NCI-H2107 (cell line): Measurements from ENCODE around the gene LIN7B.
A peak's percentile ranks its signal among the peaks of the same experiment; 100 is the strongest.
"Not testable (repeated sequence)": the region's sequence is repeated elsewhere in the genome, so short reads cannot be mapped to it uniquely, and the experiment has no call there.

Experiments used
- DNase-seq: peaks from one replicate; lab custom pipeline; 2025; lab: John Stamatoyannopoulos, UW

LIN7B gene, protein sequence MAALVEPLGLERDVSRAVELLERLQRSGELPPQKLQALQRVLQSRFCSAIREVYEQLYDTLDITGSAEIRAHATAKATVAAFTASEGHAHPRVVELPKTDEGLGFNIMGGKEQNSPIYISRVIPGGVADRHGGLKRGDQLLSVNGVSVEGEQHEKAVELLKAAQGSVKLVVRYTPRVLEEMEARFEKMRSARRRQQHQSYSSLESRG

DNA sequence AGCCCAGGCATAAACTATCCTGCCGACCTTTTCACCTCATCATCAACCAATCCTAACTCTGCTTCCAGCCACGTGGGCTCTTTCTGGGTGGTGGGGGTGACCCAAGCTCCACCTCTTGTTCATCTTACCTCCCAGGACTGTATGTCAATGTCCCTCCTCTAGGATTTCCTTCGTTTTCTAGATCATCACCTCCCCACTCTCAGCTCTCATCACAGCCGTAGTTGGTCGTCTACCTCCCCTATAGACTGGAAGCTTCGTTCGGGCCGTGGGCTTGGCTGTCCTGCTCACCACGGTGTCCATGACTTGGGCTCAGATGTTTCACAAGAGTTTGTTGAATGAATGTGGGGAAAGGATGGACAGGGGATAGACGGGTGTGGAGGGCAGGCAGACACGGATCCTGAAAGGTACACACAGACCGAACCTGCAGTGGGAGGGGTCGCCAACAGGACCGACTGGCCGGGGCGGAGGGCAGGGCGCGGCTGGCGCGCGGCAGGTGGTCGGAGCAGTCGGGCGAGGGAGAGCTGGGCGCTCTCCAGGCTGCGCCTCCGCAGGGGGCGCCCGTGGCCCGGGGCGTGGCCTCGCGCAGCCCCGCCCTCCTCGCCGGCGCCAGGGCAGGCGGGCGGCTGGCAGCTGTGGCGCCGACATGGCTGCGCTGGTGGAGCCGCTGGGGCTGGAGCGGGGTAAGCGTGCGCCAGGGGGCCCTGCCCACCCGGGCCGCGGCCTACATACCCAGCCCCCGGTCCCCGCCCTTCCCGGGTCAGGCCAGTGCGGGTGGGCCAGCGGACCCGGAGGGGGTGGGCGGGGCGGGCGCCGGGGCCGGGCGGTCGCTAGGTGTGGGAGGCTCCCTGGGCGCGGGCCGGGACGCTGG, at the start of gene LIN7B:
Gene LIN7B (plus strand): TSS at position 609 of the 868 bp plus-strand sequence. CDS start 35 bp downstream, at position 644.
- no peak for DNase-seq

DNA sequence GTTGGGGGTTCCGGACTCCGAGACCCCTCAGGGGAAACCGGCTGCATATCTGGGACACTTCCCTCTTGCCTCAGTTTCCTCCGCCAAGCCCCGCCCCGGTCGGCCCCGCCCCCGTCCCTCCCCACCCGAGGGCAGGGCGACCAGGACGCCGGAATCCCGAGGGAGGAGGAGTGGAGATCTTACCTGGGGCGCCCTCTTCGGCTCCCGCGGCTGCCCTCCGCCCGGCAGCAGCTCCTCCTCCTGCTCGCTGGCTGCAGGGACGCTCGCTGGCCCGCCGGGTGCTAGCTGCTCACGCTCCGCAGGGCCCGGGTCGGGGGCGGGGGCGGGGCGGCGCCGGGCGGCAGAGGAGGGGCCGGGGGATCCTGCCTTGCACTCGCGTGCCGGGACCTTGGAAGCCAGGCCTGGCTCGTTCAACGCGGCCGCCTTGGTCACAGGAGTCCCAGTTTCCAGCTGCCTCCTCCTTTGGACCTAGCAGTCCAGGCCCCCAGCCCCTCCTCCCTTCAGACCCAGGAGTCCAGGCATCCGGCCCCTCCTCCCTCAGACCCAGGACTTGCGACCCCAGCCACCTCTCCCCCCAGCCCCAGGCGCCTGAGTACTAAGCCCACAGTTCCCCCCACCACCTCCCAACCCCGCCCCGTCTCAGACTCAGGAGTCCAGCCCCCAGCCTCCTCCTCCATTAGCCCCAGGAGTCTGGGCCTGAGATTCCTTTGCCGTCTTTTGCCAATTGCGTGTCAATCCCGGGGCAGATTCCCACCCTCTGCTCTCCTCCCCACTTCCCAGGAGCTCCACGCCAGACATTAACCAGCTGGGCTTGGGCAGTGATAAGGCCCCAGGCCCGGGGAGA, 49.2 kb upstream of the LIN7B start, which contains the start of gene NTF4:
Gene NTF4 (minus strand): TSS at position 51 of the 844 bp plus-strand sequence. CDS start 2,821 bp downstream, outside the sequence.
- DNase-seq = no peak

DNA sequence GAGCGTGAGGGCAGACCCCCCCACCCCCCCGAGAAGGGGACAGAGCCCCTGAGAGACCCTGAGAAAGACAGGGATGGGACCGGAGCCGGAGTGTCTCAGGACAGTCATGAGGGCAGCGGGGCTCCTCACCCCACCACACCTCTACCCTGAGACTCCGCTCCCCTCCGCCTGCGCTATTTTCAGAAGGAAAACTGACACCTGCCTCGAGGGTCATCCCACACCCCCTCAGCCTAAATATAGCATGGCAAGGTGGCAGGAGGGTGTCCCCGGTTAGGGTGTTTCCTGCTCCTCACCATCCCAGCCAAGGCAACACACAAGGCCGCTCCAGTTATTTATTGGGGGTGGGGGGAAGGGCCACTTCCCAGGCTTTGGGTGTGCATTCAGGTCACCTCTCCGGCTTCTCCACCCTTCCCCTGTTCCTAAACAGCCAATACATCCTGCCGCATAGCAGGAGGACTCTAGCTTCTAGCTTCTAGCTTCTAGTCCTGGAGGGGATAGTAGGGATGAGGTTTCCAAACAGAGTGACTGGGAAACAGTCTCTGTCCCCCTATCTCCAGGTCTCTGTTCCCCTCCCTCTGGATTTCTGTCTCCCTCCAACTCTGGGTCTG, 48.2 kb upstream of the LIN7B start:
- DNase-seq = no peak

DNA sequence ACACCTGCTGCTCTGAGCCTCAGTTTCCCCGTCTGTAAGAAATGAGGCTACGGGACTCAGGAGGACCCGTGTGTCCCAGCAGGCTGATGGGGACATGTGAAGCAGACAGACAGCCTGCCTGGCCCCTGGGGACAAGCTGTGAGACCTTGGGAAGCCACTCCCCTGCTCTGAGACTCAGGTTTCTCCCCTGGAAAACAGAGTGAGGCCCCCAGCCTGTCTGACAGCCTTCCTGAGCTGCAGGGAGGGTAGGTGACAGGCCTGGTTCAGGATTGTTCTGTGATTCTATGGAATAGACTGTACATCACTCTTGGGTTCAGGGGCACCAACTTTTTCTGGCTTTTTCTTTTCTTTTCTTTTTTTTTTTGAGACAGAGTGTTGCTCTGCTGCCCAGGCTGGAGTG, 46.6 kb upstream of the LIN7B start:
- DNase-seq = no peak

DNA sequence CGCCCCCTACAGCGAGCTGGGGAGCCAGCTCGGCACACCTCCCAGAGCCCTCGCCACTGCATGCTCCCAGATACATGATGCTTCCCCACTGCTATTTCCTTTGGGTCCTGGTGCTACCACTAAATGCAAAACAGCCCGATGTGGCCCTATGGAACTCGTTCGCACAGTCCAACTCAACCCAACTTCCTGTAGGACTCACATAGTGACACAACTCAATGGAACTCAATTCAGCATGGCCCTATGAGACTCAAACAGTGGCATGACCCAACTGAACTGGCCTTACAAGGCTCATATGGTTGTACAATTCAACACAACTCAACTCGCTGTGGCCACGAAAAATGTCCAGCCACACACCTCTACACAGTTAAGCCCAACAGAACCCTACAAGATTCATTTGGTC, 45.1 kb upstream of the LIN7B start:
- DNase-seq = no peak

DNA sequence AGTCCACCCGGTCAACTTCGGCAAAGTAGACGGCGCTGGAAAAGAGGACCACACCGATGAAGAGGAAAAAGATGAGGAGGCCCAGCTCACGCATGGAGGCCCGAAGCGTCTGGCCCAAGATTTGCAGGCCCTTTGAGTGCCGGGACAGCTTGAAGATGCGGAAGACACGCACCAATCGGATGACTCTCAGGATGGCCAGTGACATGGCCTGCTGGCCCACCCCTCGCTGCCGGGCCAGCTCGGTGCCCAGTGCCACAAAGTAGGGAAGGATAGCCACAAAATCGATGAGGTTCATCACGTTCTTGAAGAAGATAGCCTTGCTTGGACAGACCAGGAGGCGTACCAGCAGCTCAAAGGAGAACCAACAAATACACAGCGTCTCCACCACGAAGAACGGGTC, 43.8 kb upstream of the LIN7B start:
- DNase-seq = no peak

DNA sequence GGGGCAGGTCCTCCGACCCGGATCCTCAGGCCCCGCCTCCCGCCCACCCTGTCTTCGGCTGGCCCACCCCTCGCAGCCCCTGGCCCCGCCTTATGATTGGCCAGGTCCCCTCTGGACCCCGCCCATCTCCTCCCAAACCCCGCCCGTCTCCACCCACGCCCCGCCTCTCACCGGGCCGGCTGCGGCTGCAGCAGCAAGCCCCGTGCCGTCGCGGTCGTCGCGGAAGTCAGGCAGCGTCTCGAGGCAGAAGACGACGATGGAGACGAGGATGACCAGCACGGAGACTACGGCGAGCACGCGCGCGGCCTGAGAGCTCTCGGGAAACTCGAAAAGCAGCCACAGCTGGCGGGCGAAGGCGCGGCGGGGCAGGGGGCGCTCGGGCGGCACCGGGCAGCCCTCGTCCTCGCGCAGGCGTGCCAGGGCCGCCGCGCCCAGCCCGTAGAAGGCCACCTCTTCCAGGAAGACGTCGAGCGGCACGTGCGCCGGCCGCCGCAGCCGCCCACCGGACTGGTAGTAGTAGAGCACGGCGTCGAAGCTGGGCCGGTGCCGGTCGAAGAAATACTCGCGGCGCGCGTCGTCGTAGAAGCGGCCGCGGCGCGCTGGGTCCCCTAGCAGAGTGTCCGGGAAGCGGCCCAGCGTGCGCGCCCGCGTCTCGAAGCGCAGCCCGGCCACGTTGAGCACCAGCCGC, 42.2 kb upstream of the LIN7B start:
- no peak for DNase-seq

DNA sequence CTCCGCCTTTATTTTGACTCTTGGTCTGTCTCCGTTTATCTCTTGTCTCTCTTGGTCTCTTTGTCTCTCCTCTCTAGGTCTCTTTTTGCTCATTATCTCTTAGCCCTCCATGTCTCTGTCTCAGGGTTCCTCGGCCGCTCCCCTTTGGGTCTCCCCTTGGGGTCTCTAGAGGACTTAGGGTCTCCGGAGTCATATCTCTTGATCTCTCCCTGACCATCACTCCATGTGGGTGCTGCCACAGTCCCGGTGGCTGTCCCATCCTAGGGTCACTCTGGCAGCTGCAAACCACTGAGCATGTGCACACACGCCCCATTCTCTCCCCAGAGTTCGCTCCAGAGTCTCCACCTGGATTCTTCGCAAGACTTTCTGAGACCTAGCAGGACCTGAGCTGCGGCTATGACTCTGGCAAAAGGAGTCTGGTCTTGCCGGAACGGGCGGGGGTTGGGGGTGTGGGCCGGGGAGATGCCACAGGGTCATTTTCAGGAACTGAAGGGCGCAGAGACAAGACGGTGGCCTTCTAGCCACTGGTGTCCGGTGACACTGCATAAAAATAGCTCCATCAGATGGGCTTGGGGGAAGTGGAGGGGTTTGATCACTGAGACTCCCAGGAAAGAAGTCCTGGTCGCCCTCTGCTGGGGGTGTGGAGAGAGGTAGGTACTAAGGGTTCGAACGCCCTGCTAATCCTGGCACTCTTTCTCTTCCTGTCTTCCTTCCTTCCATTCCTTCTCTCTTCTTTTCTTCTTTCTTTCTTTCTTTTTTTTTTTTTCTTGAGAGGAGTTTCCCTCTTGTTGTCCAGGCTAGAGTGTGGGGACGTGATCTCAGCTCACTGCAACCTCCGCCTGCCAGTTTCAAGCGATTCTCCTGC, 40.4 kb upstream of the LIN7B start:
- no peak for DNase-seq

DNA sequence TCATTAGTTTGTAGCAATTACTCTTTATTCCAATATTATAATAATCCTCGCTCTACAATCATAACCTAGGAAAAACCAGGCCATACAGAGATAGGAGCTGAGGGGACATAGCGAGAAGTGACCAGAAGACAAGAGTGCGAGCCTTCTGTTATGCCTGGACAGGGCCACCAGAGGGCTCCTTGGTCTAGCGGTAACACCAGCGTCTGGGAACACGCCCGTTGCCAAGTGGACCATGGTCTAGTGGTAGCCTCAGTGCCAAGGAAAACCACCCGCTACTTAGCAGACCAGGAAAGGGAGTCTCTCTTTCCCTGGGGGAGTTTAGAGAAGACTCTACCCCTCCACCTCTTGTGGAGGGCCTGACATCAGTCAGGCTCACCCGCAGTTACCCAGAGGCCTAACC, 39.3 kb upstream of the LIN7B start:
- not testable (repeated sequence) for DNase-seq

DNA sequence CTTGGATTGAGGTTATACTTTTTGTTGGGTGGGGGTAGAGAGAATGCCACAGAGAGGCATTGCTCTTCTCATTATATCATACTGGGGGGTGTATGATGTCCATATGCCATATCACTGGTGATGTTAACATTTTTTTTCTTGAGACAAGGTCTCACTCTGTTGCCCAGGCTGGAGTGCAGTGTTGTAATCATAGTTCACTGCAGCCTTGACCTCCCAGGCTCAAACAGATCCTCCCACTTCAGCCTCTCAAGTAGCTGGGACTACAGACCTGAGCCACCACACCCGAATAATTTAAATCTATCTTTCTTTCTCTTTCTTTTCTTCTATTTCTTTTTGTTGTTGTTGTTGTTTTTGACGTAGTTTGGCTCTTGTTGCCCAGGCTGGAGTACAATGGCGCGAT, 33.8 kb upstream of the LIN7B start:
- no peak for DNase-seq

DNA sequence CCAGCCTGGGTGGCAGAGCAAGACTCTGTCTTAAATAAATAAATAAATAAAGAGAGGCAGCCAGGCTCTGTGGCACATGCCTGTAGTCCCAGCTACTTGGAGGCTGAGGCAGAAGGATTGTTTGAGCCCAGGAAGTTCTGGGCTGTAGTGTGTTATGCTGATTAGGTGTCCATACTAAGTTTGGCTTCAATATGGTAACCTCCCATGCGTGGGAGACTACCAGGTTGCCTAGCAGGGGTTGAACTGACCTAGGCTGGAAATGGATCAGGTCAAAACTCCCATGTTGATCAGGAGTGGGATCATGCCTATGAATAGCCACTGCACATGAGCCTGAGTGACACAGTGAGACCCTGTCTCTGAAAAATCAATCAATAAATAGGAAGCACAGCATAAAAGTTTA, 32.9 kb upstream of the LIN7B start:
- no peak for DNase-seq

DNA sequence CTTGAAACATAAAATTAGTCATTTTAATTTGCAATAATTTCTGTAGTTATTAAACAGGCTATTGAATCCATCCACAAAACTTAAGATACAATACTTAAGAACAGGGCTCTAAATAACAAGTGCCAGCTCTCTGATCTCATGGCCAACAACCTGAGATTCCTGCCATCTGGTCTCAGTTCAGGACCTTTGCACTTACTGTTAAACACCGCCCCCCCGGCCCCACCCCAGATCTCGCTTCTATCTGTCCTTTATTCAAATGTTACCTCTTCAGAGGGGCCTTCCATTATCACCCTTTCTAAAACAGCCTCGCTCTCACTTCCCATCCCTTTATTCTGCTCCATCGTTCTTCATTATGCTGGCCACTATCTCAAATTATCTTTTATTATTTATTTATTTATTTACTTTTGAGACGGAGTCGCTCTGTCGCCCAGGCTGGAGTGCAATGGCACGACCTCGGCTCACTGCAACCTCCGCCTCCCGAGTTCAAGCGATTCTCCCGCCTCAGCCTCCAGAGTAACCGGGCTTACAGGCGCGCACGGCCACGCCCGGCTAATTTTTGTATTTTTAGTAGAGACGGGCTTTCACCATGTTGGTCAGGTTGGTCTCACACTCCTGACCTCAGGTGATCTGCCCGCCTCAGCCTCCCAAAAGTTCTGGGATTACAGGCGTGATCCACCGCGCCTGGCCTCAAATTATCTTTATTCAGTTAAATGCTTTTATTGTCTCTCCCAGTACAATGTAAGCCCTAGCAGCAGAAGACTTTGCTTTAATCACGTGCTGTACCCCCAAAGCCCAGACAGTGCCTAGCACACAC, 29.8 kb upstream of the LIN7B start:
- no peak for DNase-seq

DNA sequence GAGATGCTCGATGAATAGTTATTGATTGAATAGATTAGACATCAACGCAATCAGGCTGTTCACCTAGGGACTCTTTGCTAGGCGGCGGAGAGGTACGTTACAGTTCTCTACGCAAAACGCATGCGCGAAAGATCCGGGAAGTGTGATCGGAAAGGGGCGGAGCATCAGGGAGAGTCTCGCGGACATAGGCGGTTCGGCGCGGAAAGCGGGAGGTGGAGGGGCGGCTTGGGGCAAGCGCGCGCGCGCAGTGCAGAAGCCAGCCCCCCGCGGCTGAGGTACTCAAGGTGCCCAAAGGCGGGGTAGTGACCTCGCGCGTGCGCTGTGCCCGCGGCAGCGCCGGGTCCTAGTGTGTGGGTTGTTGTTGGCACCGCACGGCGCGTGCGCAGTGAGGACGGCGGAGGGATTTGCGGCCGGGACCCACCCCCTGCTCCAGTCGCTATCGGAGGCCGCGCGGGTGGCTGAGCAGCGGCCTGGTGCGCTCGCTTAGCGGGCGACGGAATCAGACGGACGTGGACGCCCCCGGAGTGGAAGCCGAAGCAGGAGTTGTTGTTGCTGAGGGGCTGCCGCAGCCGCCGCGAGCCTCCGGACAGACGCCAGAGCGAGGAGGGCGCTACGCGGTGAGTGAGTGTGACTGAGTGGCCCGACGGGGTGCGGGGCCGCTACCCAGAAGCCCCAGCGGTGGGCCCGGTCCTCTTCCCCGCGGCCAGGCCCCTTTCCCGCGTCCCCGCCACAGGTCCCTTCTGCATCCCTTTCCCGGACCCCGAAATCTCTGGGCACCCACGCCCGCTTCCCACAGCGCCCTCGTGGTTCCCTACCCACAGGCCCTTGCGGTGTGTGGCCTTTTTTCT, 28.9 kb upstream of the LIN7B start, which contains the start of gene SNRNP70:
Gene SNRNP70 (plus strand): TSS at position 432 of the 848 bp plus-strand sequence. CDS start 964 bp downstream, outside the sequence.
- DNase-seq = peak; percentile 98

DNA sequence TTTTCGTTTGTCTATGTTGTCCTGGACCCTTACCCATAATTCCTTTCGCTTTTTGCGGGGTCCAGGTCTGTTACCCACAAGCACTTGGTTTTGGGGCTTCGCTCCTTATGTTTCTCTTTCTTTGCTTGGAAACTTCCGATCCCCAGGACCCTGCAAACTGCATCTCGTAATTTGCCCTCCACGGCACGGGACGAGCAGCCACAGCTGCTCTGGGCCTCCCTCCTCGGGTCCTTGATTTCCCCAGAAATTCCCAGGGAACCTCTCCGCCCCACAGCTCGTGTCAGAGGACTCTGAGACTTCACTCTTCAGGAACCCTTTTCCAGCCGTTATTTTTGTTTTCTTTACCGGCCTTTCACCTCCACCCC, 28.3 kb upstream of the LIN7B start:
- no peak for DNase-seq

DNA sequence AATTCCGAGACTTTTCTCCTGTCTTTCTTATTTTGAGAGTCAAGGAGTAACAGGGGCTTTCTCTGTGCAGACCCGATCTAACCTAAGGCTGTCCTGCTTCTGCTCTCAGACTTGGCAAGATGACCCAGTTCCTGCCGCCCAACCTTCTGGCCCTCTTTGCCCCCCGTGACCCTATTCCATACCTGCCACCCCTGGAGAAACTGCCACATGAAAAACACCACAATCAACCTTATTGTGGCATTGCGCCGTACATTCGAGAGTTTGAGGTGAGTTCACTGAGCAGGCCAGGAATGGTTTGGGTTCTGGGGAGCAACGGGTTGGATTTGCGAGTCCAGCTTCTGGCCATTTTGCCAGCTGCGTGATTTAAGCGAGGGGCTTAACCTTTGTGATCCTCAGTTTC, 27.9 kb upstream of the LIN7B start:
- no peak for DNase-seq

DNA sequence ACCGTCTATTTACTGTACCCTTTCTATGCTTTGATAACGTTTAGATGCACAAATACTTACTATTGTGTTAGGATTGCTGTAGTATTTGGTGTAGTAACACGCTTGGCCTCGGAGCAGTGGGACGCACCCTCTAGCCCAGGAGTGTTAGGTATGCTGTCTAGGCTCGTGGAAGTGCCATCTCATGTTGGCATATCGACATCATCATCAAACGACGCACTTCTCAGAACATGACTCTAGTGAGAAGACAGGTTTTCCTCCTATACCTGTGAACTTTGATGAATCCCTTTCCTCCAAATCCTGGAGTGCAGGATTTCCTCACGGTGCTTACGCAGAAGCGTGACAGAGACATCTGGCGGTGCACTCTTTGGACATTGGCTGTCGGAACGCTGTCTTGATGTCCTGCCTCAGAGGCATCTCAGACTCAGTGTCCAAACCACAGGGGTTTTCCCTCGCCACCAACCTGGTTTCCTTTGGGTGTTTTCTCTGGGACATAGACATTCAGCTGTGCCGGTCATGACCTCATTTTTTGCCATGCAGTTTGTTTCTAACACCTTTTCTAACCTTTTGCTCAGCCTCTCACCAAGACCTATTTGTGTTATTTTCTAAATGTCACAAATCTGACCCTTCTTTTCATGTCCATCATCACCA, 22.7 kb upstream of the LIN7B start:
- no peak for DNase-seq

DNA sequence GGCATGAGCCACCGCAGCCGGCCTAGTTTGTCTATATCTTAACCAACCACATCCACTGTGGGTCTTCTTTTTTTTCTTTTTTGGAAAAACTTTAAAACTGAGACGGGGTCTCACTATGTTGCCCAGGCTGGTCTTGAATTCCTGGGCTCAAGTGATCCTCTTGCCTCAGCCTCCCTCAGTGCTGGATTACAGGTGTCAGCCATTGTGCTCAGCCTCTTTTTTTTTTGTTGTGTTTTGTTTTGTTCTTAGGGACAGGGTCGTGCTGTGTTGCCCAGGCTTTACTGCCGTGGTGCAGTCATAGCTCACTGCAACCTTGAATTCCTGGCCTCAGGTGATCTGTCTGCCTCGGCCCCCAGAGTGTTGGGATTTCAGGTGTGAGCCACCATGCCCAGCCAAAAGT, 21.5 kb upstream of the LIN7B start:
- no peak for DNase-seq
